ENCODE results near the gene EOLA1.

Gene EOLA1

DNA sequence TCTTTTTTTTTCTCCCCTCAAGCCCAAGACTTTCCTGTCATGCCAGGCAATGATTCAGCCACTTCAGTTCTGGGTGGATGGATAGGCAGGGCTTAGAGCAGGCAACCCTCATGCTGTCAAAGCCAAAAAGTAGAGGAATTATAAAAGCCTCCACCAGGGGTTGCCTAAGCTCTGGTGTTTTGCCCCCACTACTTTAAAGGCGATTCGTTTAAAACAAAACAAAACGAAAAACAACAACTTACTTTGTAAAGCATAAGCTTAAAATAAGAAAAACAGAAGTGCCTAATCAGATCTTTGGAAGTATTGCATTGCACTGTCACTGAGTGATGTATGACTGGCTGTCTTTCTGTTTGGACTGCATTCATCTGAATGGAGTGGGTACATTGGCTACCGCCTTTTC, 30.4 kb upstream of the EOLA1 start:
- no peak overlapping the region for H3K23ac ChIP-seq (ENCODE audit: low read length)
- no peak overlapping the region for H3K18ac ChIP-seq (ENCODE audit: low read length)
- no peaks in the 10 kb centered on the region for H3K79me1 ChIP-seq (ENCODE audit: low read length)
- H2AFZ ChIP-seq (ENCODE audit: insufficient read depth, low read length, poor library complexity) = no peak overlapping the region
- DNase-seq = peak in 1 of 2 donors; percentile 33
- no peaks in the 10 kb centered on the region for H3K36me3 ChIP-seq (ENCODE audit: control insufficient read depth in 1 of 2, insufficient read depth in 2 of 2, low read length in 2 of 2)
- no peak overlapping the region for H3K4me2 ChIP-seq (ENCODE audit: low read length)
- H3K4me1 ChIP-seq (ENCODE audit: control insufficient read depth in 1 of 2, insufficient read depth in 2 of 2, low read length in 2 of 2) = peaks cover 10 to 24% of the 10 kb centered on the region in 2 experiments
- no peaks in the 10 kb centered on the region for H3K27me3 ChIP-seq (ENCODE audit: insufficient read depth, low read length)
- no peak overlapping the region for H2BK12ac ChIP-seq (ENCODE audit: low read length)
- no peak overlapping the region for H4K12ac ChIP-seq (ENCODE audit: low read depth, low read length)
- no peak overlapping the region for H3K4ac ChIP-seq (ENCODE audit: low read depth, low read length)
- H3K79me2 ChIP-seq (ENCODE audit: control insufficient read depth, insufficient read depth, low read length, poor library complexity) = no peaks in the 10 kb centered on the region
- H3K9ac ChIP-seq (ENCODE audit: low read length) = no peak overlapping the region
- no peak overlapping the region for H2AK5ac ChIP-seq (ENCODE audit: low read length)
- peak overlapping the region; percentile 79 for H3K27ac ChIP-seq (ENCODE audit: low read depth, low read length)
- no peak overlapping the region for H2BK120ac ChIP-seq (ENCODE audit: insufficient read depth, low read length, poor library complexity)
- no peak overlapping the region for H4K91ac ChIP-seq (ENCODE audit: low read depth, low read length)
- no peaks in the 10 kb centered on the region for H3K9me3 ChIP-seq (ENCODE audit: insufficient read depth, low read depth, low read length)
- no peak overlapping the region for H3K14ac ChIP-seq (ENCODE audit: low read length)
- H2BK5ac ChIP-seq (ENCODE audit: low read depth, low read length, poor library complexity) = no peak overlapping the region
- H3K4me3 ChIP-seq (ENCODE audit: low read depth, low read length) = no peak overlapping the region
- H4K8ac ChIP-seq (ENCODE audit: low read depth, low read length) = no peak overlapping the region
- WGBS (ENCODE audit: extremely low coverage, insufficient coverage, insufficient read length) = no CpG with 5 or more reads among the region's 4 CpGs

DNA sequence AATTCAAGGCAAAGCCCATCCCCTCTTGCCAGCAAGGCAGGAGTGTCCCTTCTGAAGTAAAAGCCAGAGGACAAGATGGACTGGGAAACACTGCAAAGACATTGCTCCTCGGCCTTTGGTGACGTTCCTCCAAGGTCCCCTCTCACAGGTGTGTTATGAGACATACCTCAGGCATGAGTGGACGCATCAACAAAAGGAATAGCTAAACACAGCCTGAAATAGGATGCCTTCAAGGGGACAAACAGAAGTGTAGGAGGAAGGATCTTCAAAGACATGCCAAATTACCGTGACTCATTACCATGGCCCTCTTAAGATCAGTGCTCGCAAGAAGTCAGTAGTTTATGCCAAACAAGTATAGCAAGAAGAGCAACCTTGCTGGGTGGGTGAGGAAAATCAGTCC, 29.7 kb upstream of the EOLA1 start:
- WGBS (ENCODE audit: extremely low coverage, insufficient coverage, insufficient read length) = no CpG with 5 or more reads among the region's 5 CpGs
- Histone ChIP-seq H3K14ac (ENCODE audit: low read length) (no peak overlapping the region), H4K8ac (ENCODE audit: low read depth, low read length) (no peak overlapping the region), H2BK12ac (ENCODE audit: low read length) (no peak overlapping the region), H2AK5ac (ENCODE audit: low read length) (no peak overlapping the region), H3K4me1 (ENCODE audit: control insufficient read depth in 1 of 2, insufficient read depth in 2 of 2, low read length in 2 of 2) (peaks cover 10 to 22% of the 10 kb centered on the region in 2 experiments), H2BK120ac (ENCODE audit: insufficient read depth, low read length, poor library complexity) (no peak overlapping the region), H3K4me2 (ENCODE audit: low read length) (peak overlapping the region; percentile 41), H3K23ac (ENCODE audit: low read length) (no peak overlapping the region), H2BK5ac (ENCODE audit: low read depth, low read length, poor library complexity) (no peak overlapping the region), H3K4ac (ENCODE audit: low read depth, low read length) (no peak overlapping the region), H3K36me3 (ENCODE audit: control insufficient read depth in 1 of 2, insufficient read depth in 2 of 2, low read length in 2 of 2) (no peaks in the 10 kb centered on the region), H3K18ac (ENCODE audit: low read length) (no peak overlapping the region), H3K4me3 (ENCODE audit: low read depth, low read length) (no peak overlapping the region), H3K79me2 (ENCODE audit: control insufficient read depth, insufficient read depth, low read length, poor library complexity) (no peaks in the 10 kb centered on the region), H3K27me3 (ENCODE audit: insufficient read depth, low read length) (no peaks in the 10 kb centered on the region), H4K12ac (ENCODE audit: low read depth, low read length) (no peak overlapping the region), H4K91ac (ENCODE audit: low read depth, low read length) (no peak overlapping the region), H3K9ac (ENCODE audit: low read length) (no peak overlapping the region), H2AFZ (ENCODE audit: insufficient read depth, low read length, poor library complexity) (no peak overlapping the region), H3K79me1 (ENCODE audit: low read length) (no peaks in the 10 kb centered on the region), H3K9me3 (ENCODE audit: insufficient read depth, low read depth, low read length) (no peaks in the 10 kb centered on the region), H3K27ac (ENCODE audit: low read depth, low read length) (peak overlapping the region; percentile 79)
- peak; percentile 69 to 85 for DNase-seq

DNA sequence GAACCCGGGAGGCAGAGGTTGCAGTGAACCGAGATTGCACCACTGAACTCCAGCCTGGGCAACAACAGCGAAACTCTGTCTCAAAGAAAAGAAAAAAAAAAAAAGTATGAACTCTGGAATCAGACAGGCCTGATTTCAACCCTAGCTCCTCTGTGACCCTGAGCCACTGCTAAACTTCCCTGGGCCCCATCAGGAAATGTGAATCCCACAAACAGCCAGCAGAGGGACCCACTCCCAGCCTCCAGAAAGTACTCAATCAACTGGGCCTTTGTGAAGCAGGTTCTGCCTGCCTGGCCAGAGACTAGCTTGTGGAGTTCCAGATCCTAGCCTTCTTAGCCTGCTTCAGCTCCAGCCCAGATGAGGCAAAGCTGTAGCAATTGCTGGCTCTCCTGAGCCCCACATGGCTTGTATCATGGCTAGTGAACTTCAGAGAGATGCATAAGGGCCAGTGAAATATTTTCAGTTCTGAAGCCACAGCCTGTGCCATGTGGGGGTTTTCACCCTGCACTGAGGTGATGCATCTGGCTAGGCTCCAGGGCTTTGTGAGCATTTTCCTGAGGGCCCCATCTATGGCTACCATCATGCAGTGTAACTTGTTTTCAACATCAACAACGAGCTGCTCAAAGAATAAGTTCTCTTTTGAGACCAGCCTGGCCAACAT, 28.5 kb upstream of the EOLA1 start:
- Histone ChIP-seq H3K79me2 (ENCODE audit: control insufficient read depth, insufficient read depth, low read length, poor library complexity) (no peaks in the 10 kb centered on the region), H3K4ac (ENCODE audit: low read depth, low read length) (no peak overlapping the region), H3K18ac (ENCODE audit: low read length) (no peak overlapping the region), H3K36me3 (ENCODE audit: control insufficient read depth in 1 of 2, insufficient read depth in 2 of 2, low read length in 2 of 2) (no peaks in the 10 kb centered on the region), H2BK120ac (ENCODE audit: insufficient read depth, low read length, poor library complexity) (peak overlapping the region; percentile 41), H3K14ac (ENCODE audit: low read length) (peak overlapping the region; percentile 51), H3K79me1 (ENCODE audit: low read length) (no peaks in the 10 kb centered on the region), H2BK12ac (ENCODE audit: low read length) (peak overlapping the region; percentile 76), H3K27ac (ENCODE audit: low read depth, low read length) (peak overlapping the region; percentile 58), H4K12ac (ENCODE audit: low read depth, low read length) (no peak overlapping the region), H4K8ac (ENCODE audit: low read depth, low read length) (peak overlapping the region; percentile 11), H2AK5ac (ENCODE audit: low read length) (no peak overlapping the region), H2AFZ (ENCODE audit: insufficient read depth, low read length, poor library complexity) (no peak overlapping the region), H3K4me2 (ENCODE audit: low read length) (no peak overlapping the region), H3K27me3 (ENCODE audit: insufficient read depth, low read length) (no peaks in the 10 kb centered on the region), H3K23ac (ENCODE audit: low read length) (no peak overlapping the region), H3K9me3 (ENCODE audit: insufficient read depth, low read depth, low read length) (no peaks in the 10 kb centered on the region), H3K4me3 (ENCODE audit: low read depth, low read length) (no peak overlapping the region), H2BK5ac (ENCODE audit: low read depth, low read length, poor library complexity) (peak overlapping the region; percentile 9), H4K91ac (ENCODE audit: low read depth, low read length) (peak overlapping the region; percentile 28), H3K9ac (ENCODE audit: low read length) (no peak overlapping the region), H3K4me1 (ENCODE audit: control insufficient read depth in 1 of 2, insufficient read depth in 2 of 2, low read length in 2 of 2) (peaks cover 10 to 22% of the 10 kb centered on the region in 2 experiments)
- no CpG with 5 or more reads among the region's 4 CpGs for WGBS (ENCODE audit: extremely low coverage, insufficient coverage, insufficient read length)
- peak; percentile 61 to 74 for DNase-seq

DNA sequence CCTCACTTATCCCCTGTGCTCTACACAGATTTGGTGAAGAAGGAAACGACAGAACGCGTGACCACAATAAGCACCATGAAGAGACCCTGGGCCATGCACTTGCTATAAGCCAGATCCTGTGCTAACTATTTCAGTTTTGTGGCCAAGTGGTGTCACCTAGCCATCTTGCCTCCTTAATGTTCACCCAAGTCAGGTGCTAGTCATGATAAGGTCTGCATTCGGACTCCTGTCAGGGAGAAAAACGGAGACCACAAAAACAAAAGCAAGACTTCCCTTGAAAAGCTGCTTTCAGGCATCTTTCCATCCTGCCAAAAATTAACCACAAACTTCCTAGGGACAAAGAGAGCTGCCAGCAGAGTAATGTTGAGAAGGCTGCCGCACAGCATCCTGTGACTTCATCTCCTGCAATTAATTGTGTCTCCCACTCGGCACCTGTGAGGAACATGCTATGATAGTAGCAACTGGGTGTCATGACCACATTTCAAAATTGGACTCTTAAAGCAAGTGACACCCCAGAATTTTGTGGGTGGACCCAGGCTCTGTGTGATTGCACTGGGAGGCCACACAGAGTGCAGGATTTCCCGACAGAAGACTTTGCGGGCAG, 26.9 kb upstream of the EOLA1 start:
- Histone ChIP-seq H2BK5ac (ENCODE audit: low read depth, low read length, poor library complexity) (no peak overlapping the region), H3K23ac (ENCODE audit: low read length) (no peak overlapping the region), H3K36me3 (ENCODE audit: control insufficient read depth in 1 of 2, insufficient read depth in 2 of 2, low read length in 2 of 2) (no peaks in the 10 kb centered on the region), H2BK120ac (ENCODE audit: insufficient read depth, low read length, poor library complexity) (no peak overlapping the region), H2BK12ac (ENCODE audit: low read length) (no peak overlapping the region), H2AFZ (ENCODE audit: insufficient read depth, low read length, poor library complexity) (no peak overlapping the region), H4K91ac (ENCODE audit: low read depth, low read length) (peak overlapping the region; percentile 6), H4K8ac (ENCODE audit: low read depth, low read length) (no peak overlapping the region), H3K79me2 (ENCODE audit: control insufficient read depth, insufficient read depth, low read length, poor library complexity) (no peaks in the 10 kb centered on the region), H3K27me3 (ENCODE audit: insufficient read depth, low read length) (no peaks in the 10 kb centered on the region), H3K9ac (ENCODE audit: low read length) (no peak overlapping the region), H4K12ac (ENCODE audit: low read depth, low read length) (no peak overlapping the region), H3K18ac (ENCODE audit: low read length) (no peak overlapping the region), H3K79me1 (ENCODE audit: low read length) (no peaks in the 10 kb centered on the region), H2AK5ac (ENCODE audit: low read length) (no peak overlapping the region), H3K9me3 (ENCODE audit: insufficient read depth, low read depth, low read length) (no peaks in the 10 kb centered on the region), H3K4me3 (ENCODE audit: low read depth, low read length) (no peak overlapping the region), H3K4me2 (ENCODE audit: low read length) (no peak overlapping the region), H3K4me1 (ENCODE audit: control insufficient read depth in 1 of 2, insufficient read depth in 2 of 2, low read length in 2 of 2) (peaks cover 10 to 22% of the 10 kb centered on the region in 2 experiments), H3K4ac (ENCODE audit: low read depth, low read length) (no peak overlapping the region), H3K27ac (ENCODE audit: low read depth, low read length) (no peak overlapping the region), H3K14ac (ENCODE audit: low read length) (no peak overlapping the region)
- WGBS (ENCODE audit: extremely low coverage, insufficient coverage, insufficient read length) = no CpG with 5 or more reads among the region's 9 CpGs
- no peak for DNase-seq
